Measurements from ENCODE around the gene RNASE1.

DNA sequence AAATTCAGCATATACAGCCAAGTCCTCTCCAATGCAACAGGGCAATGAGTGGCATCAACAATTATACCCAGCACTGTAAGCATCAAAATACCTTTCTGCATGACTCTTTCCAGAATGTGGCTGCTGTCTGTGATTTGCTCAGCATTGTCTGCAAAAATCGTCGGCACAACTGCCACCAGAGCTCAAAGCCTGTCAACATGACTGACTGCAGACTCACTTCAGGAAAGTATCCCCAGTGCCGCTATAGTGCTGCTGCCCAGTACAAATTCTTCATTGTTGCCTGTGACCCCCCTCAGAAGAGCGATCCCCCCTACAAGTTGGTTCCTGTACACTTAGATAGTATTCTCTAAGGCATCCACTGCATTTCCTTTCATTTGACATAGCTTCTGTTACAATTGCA, 20.8 kb downstream of the RNASE1 start:
- no peak for TF ChIP-seq TAF1 (IDR thresholded peaks at IDR 0.05; ENCODE audit: low read depth)
- no peak for TF ChIP-seq EZH2 (IDR thresholded peaks at IDR 0.05; ENCODE audit: borderline replicate concordance, insufficient read depth, low read length, poor library complexity, severe bottlenecking)
- TF ChIP-seq, protein P1, sequence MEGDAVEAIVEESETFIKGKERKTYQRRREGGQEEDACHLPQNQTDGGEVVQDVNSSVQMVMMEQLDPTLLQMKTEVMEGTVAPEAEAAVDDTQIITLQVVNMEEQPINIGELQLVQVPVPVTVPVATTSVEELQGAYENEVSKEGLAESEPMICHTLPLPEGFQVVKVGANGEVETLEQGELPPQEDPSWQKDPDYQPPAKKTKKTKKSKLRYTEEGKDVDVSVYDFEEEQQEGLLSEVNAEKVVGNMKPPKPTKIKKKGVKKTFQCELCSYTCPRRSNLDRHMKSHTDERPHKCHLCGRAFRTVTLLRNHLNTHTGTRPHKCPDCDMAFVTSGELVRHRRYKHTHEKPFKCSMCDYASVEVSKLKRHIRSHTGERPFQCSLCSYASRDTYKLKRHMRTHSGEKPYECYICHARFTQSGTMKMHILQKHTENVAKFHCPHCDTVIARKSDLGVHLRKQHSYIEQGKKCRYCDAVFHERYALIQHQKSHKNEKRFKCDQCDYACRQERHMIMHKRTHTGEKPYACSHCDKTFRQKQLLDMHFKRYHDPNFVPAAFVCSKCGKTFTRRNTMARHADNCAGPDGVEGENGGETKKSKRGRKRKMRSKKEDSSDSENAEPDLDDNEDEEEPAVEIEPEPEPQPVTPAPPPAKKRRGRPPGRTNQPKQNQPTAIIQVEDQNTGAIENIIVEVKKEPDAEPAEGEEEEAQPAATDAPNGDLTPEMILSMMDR (IDR thresholded peaks at IDR 0.05; ENCODE audit: poor library complexity, severe bottlenecking) = no peak

Measured in neural cell (in vitro differentiated cells).